NCI-H2171 treated with DMSO at 0.1 percent for 48 hours (cell line): ENCODE data around the gene PHOX2A.
"Not testable (repeated sequence)": the region's sequence is repeated elsewhere in the genome, so short reads cannot be mapped to it uniquely, and the experiment has no call there.

Experiments
- DNase-seq: peaks from one replicate; lab custom pipeline; 2025; lab: John Stamatoyannopoulos, UW

PHOX2A gene

GRCh38 chr11:72244060-72244360 is at the start of gene PHOX2A:
TSS of gene PHOX2A (minus strand) at chr11:72244176. CDS start at chr11:72244004, 172 bp downstream.
- no peak for DNase-seq

DNA sequence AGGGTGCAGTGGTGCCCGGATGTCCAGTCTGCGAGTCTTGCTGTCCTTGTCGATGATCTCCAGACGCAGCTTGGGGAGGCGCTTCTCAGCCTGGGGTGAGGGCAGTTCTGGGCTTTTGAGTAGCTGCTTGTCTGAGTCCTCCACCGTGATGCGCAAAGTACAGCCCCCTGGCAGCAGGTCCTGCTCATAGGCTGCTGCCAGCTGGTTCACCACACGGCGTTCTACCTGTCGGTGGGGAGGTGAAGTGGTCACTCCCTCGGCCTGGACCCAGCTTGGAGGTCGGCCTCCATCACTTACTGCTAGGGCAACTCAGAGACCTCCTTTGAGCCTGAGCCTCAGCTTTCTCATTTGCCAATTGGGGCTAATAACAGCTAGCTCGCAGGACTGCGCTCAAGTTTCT is 49.4 kb upstream of the PHOX2A start:
- DNase-seq = no peak

GRCh38 chr11:72292106-72292785 is 48.3 kb upstream of the PHOX2A start:
- peak; percentile 13 for DNase-seq

DNA sequence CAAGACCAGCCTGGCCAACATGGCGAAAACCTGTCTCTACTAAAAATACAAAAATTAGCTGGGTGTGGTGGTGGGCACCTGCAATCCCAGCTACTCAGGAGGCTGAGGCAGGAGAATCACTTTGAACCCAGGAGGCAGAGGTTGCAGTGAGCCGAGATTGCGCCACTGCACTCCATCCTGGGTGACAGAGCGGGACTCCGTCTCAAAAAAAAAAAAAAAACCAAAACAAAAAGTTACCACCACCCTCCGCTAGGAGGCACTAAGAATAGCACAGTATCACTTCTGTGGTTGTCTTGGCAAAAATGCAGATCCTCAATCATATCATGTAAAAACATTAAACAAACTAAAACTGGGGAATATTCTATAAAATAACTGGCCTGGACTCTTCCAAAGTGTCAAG is 46.8 kb upstream of the PHOX2A start:
- DNase-seq = not testable (repeated sequence)

- no peak for DNase-seq
Observed at GRCh38 chr11:72287293-72287692, 43.3 kb upstream of the PHOX2A start.

DNA sequence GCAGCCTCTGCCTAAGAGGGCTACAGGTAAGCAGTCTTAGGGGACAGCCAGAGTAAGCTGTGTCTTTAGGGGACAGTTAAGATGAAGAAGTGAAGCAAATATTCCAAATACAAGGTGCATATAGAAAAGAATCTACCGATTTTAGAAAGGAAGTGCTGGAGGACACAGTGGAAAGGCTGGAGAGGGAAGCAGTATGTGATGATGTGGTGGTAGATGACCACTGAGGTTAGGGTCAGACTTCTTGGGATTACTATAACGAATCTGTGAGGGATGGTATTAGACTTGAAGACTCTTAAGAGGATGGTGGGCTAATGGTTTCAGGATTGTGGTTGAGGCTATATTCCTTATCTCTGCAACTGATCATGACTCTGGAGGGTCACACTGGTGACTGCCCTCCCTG is 40.0 kb upstream of the PHOX2A start:
- DNase-seq = no peak

DNA sequence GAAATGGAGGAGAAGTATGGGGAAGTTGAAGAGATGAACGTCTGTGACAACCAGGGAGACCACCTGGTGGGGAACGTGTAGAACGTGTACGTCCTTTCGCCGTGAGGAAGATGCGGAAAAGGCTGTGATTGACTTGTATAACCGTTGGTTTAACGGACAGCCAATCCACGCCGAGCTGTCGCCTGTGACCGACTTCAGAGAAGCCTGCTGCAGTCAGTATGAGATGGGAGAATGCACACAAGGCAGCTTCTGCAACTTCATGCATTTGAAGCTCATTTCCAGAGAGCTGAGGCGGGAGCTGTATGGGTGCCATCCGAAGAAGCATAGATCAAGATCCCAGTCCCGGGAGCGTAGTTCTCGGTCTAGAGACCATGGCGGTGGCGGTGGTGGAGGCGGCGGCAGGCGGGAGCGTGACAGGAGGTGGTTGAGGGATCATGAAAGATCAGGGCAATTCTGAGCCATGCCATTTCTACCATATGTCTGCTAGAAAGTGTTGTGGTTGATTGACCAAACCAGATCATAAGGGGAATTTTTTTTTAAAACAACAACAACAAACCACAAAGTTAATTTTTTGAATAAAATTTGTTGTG is 36.8 kb upstream of the PHOX2A start:
- no peak for DNase-seq

GRCh38 chr11:72280037-72280436 is 36.1 kb upstream of the PHOX2A start:
- DNase-seq = no peak

GRCh38 chr11:72278905-72279304 is 34.9 kb upstream of the PHOX2A start:
- DNase-seq = no peak

GRCh38 chr11:72274435-72274834 is 30.5 kb upstream of the PHOX2A start:
- DNase-seq = no peak

- DNase-seq = no peak
Observed at GRCh38 chr11:72271980-72272379, 28.0 kb upstream of the PHOX2A start.

GRCh38 chr11:72267956-72268617 is 24.1 kb upstream of the PHOX2A start:
- no peak for DNase-seq

DNA sequence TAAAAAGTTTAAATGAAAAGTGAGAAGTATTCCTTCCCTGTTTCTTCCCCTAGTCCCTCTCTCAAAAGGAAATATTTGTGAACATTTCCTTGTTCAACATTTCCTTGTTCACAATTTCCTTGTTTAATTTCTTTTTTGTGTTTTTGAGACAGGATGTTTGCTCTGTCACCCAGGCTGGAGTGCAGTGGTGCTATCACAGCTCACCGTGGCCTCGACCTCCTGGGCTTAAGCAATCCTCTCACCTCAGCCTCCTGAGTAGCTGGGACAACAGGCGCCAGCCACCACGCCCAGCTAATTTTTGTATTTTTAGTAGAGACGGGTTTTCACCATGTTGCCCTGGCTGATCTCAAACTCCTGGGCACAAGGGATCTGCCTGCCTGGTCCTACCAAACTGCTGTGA is 23.0 kb upstream of the PHOX2A start:
- not testable (repeated sequence) for DNase-seq

GRCh38 chr11:72265951-72266350 is 22.0 kb upstream of the PHOX2A start:
- no peak for DNase-seq

DNA sequence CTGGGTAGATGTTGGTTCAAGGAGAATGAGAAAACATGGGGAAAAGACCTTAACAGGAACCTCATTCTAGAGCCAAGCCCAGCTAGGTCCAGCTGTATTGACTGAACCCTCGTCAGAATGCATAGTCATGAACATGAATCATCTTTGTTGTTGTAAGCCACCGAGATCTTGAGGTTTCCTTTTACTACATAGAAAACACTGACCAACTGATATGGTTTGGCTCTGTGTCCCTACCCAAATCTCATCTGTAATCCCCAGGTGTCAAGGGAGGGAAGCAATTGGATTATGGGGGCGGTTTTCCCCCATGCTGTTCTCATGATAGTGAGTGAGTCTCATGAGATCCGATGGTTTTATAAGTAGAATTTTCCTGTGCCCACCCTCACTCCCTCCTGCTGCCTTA is 19.4 kb upstream of the PHOX2A start:
- DNase-seq = no peak

- no peak for DNase-seq
Observed at GRCh38 chr11:72260574-72260973, 16.6 kb upstream of the PHOX2A start.

GRCh38 chr11:72259490-72259889 is 15.5 kb upstream of the PHOX2A start:
- DNase-seq = no peak

DNA sequence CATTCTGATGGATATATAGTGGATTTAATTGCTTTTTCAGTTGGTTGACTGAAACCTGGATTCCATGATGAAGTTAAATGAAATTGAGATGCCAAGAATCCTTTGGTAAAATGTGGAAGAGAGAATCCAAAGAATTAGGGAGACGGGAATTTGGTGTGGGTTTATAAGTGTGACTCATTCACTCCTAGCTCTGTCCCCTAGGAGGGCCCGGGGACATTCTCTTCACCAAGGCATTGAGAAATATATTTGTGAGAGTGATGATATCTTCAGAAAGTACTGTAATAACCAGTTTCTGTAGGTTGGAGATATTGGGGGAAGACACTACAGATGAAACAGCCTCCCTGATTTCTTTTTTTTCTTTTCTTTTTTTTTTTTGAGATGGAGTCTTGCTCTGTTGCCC is 13.6 kb upstream of the PHOX2A start:
- no peak for DNase-seq

GRCh38 chr11:72254299-72254993 is 10.5 kb upstream of the PHOX2A start:
- DNase-seq = no peak

GRCh38 chr11:72253392-72253791 is 9.4 kb upstream of the PHOX2A start:
- no peak for DNase-seq

- no peak for DNase-seq
Observed at GRCh38 chr11:72251614-72252013, 7.6 kb upstream of the PHOX2A start.

GRCh38 chr11:72250661-72251464 is 6.9 kb upstream of the PHOX2A start:
- DNase-seq = no peak
